ENCODE results near the gene DIRAS1.
A peak's percentile ranks its signal among the peaks of the same experiment; 100 is the strongest.
"Not testable (repeated sequence)": the region's sequence is repeated elsewhere in the genome, so short reads cannot be mapped to it uniquely, and the experiment has no call there.

The DIRAS1 gene

DNA sequence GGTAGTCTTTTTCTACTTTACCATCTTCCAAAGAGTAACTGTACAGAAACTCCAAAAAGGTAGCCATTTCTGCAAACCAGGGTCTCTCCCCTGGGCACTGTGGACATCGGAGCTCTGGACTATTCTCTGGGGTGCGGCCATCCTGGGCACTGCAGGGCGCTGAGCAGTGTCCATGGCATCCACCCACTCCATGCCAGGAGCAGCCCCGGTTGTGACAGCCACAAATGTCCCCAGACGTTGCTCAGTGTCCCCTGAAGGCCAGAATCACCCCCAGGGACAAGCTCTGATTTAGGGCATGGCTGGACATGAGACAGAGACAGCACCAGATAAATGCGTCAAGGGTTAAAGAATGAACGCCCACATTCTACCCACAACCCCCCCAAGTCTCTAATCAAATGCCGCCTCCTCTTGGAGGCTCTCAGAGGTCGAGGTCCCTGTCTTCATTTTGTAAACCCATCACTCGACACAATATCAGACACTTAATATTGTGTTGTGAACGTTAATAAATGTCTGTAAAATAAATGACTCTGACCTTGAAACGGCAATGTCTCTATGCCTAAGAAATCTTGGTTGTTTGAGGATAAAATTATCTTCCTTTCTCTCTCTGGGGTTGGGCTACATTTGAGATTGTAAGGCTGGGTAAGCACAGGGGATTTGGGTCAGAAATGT, 27.5 kb downstream of the DIRAS1 start:
- no peak for DNase-seq
- Mint-ChIP-seq H3K4me1 (peaks cover 6% of the 10 kb centered on the region), H3K27me3 (no peaks in the 10 kb centered on the region), H3K27ac (no peak overlapping the region), H3K9me3 (no peaks in the 10 kb centered on the region), H3K4me3 (no peak overlapping the region), H3K36me3 (ENCODE audit: low read depth) (no peaks in the 10 kb centered on the region)
- ATAC-seq: no peak

GRCh38 chr19:2691951-2692350, 29.2 kb downstream of the DIRAS1 start:
- DNase-seq (no peak), ATAC-seq (no peak)
- Mint-ChIP-seq H3K27me3 (no peaks in the 10 kb centered on the region), H3K27ac (no peak overlapping the region), H3K4me3 (no peak overlapping the region), H3K4me1 (peaks cover 4% of the 10 kb centered on the region), H3K36me3 (ENCODE audit: low read depth) (no peaks in the 10 kb centered on the region), H3K9me3 (no peaks in the 10 kb centered on the region)

- Mint-ChIP-seq H3K27me3 (no peaks in the 10 kb centered on the region), H3K27ac (no peak overlapping the region), H3K4me3 (no peak overlapping the region), H3K4me1 (peaks cover 2% of the 10 kb centered on the region), H3K9me3 (no peaks in the 10 kb centered on the region), H3K36me3 (ENCODE audit: low read depth) (no peaks in the 10 kb centered on the region)
- DNase-seq (no peak), ATAC-seq (no peak)
Observed at GRCh38 chr19:2690856-2691255, 30.3 kb downstream of the DIRAS1 start.

GRCh38 chr19:2686360-2686759, 34.8 kb downstream of the DIRAS1 start:
- Mint-ChIP-seq H3K4me1 (peaks cover 3% of the 10 kb centered on the region), H3K27me3 (no peaks in the 10 kb centered on the region), H3K9me3 (no peaks in the 10 kb centered on the region), H3K36me3 (ENCODE audit: low read depth) (no peaks in the 10 kb centered on the region), H3K27ac (no peak overlapping the region), H3K4me3 (no peak overlapping the region)
- DNase-seq (no peak), ATAC-seq (no peak)

GRCh38 chr19:2685204-2685704, 35.9 kb downstream of the DIRAS1 start:
- H3K27me3 Mint-ChIP-seq: no peaks in the 10 kb centered on the region
- DNase-seq (no peak), ATAC-seq (no peak)
- H3K36me3 Mint-ChIP-seq (ENCODE audit: low read depth): no peaks in the 10 kb centered on the region
- H3K9me3 Mint-ChIP-seq: no peaks in the 10 kb centered on the region
- peaks cover 7% of the 10 kb centered on the region for H3K4me1 Mint-ChIP-seq
- H3K27ac Mint-ChIP-seq: no peak overlapping the region
- no peak overlapping the region for H3K4me3 Mint-ChIP-seq

DNA sequence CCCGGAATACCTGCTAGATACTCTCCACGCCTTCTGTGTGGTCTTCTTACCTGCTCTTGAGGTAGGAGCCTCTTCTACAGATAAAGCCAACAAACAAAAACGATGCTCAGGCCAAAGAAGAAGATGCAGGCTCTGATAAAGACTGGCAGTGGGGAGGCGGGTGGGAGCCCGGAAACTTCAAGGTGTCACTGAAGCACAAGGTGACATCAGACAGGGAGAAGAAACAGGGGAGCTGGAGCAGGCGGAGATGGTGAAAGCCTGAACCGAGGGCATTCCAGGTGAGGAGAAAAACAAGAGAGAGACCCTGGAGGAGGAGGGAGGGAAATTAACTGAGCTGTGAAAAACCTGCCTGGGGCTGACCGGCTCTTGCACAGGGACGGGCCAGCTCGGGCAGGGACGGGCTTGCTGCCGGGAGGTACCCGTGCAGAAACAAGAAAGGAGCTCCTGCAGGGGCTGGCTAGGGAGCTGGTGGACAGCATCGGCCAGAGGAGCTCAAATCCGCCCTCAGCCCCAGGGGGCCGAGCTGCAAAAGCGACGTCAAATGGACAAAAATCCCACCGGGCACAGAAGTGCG, 37.7 kb downstream of the DIRAS1 start:
- Mint-ChIP-seq H3K4me3 (no peak overlapping the region), H3K9me3 (no peaks in the 10 kb centered on the region), H3K27me3 (no peaks in the 10 kb centered on the region), H3K4me1 (peaks cover 12% of the 10 kb centered on the region), H3K27ac (no peak overlapping the region), H3K36me3 (ENCODE audit: low read depth) (no peaks in the 10 kb centered on the region)
- ATAC-seq (no peak), DNase-seq (no peak)

- Mint-ChIP-seq H3K9me3 (no peaks in the 10 kb centered on the region), H3K27ac (no peak overlapping the region), H3K27me3 (peaks cover 2% of the 10 kb centered on the region), H3K36me3 (ENCODE audit: low read depth) (peaks cover 5% of the 10 kb centered on the region), H3K4me1 (peaks cover 18% of the 10 kb centered on the region), H3K4me3 (no peak overlapping the region)
- ATAC-seq: no peak
- DNase-seq: no peak
Observed at GRCh38 chr19:2680808-2681207, 40.4 kb downstream of the DIRAS1 start.

GRCh38 chr19:2679439-2679838, 41.7 kb downstream of the DIRAS1 start:
- ATAC-seq: no peak
- Mint-ChIP-seq H3K4me3 (no peak overlapping the region), H3K27ac (peak overlapping the region; percentile 25), H3K36me3 (ENCODE audit: low read depth) (peaks cover 5% of the 10 kb centered on the region), H3K27me3 (peaks cover 2% of the 10 kb centered on the region), H3K4me1 (peaks cover 18% of the 10 kb centered on the region), H3K9me3 (no peaks in the 10 kb centered on the region)
- DNase-seq: no peak

DNA sequence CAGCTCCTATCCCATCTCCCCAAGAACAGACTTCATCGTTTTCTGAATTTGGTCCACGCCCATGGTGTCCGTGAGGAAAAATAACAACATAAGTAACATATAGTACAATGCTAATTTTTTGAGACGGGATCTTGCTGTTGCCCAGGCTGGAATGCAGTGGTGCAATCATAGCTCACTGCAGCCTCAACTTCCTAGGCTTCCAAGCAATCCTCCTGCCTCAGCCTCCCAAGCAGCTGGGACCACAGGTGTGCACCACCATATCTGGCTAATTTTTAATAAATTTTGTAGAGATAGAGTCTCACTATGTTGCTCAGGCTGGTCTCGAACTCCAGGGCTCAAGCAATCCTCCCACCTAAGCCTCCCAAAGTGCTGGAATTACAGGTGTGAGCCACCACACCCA, 42.2 kb downstream of the DIRAS1 start:
- not testable (repeated sequence) for H3K27me3 Mint-ChIP-seq; DNase-seq; H3K4me3 Mint-ChIP-seq; H3K9me3 Mint-ChIP-seq; H3K36me3 Mint-ChIP-seq (ENCODE audit: low read depth); ATAC-seq
- Mint-ChIP-seq H3K27ac (peak overlapping the region; percentile 39), H3K4me1 (peaks cover 18% of the 10 kb centered on the region)

- ATAC-seq (peak; percentile 13), DNase-seq (no peak)
- peaks cover 2% of the 10 kb centered on the region for H3K27me3 Mint-ChIP-seq
- peak overlapping the region; percentile 67 for H3K27ac Mint-ChIP-seq
- H3K36me3 Mint-ChIP-seq (ENCODE audit: low read depth): peaks cover 5% of the 10 kb centered on the region
- no peaks in the 10 kb centered on the region for H3K9me3 Mint-ChIP-seq
- peak overlapping the region; percentile 57 for H3K4me3 Mint-ChIP-seq
- peaks cover 18% of the 10 kb centered on the region for H3K4me1 Mint-ChIP-seq
Observed at GRCh38 chr19:2678044-2678671, 43.0 kb downstream of the DIRAS1 start.

DNA sequence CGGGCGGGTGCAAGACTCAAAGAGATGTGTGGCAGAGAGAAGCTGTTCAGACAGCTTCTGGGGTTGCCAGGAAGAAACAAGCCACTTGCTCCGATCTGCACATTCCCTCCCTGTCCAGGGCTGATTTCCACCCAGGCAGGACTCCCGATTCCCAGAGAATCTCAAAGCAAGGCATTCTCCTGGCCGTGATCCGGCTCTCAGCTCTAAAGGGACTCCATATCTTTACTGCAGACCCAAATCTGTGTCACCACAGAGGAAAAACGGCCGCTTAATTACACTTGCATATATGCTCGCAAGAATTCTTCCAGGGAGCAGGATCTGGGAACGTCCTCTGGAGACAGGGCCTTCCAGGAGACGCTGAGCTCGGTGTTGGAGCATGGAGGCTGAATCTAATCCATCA, 44.3 kb downstream of the DIRAS1 start:
- no peaks in the 10 kb centered on the region for H3K9me3 Mint-ChIP-seq
- ATAC-seq: no peak

DNA sequence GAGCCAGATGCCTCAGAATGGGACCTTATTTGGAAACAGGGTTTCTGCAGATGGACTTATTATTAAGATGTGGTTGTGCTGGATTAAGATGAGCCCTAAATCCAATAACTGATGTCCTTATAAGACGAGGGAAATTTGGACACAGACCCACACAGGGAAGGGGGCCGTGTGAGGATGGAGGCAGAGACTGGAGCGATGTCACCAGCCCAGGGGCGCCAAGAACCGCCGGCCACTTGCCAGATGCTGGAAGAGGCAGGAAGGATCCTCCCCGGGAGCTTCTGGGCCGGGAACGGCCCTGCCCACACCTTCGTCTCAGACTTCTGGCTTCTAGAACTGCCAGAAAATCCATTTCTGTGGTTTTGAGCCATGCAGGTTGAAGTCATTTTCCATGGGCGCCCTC, 45.3 kb downstream of the DIRAS1 start:
- Mint-ChIP-seq H3K27ac (no peak overlapping the region), H3K9me3 (no peaks in the 10 kb centered on the region), H3K27me3 (peaks cover 2% of the 10 kb centered on the region), H3K4me3 (no peak overlapping the region), H3K36me3 (ENCODE audit: low read depth) (peaks cover 5% of the 10 kb centered on the region), H3K4me1 (peaks cover 13% of the 10 kb centered on the region)
- ATAC-seq (no peak), DNase-seq (no peak)

More for the DNA sequence above, 44.3 kb downstream of the DIRAS1 start:
- no peak for DNase-seq
- peaks cover 18% of the 10 kb centered on the region for H3K4me1 Mint-ChIP-seq
- peaks cover 2% of the 10 kb centered on the region for H3K27me3 Mint-ChIP-seq
- no peak overlapping the region for H3K27ac Mint-ChIP-seq
- peaks cover 5% of the 10 kb centered on the region for H3K36me3 Mint-ChIP-seq (ENCODE audit: low read depth)
- H3K4me3 Mint-ChIP-seq: no peak overlapping the region

DNA sequence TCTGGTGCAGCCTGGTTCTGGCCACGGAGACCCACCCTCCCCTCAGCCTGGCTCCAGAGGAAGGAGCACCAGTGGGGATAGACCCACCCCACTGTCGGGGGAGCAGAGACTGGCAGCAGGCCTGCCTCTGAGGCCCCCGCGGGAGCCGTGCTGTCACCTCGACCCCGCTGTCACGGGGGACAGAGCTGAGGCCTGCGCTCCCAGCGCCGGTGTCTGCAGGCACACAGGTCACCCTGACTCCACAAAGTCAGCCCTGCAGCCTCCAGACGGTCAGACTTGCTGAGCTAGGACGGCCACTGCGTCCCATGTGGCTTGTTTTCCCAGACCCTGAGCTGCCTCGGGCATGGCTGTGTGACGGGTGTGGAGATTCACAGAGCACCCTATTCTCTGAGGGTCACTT, 51.0 kb downstream of the DIRAS1 start:
- Mint-ChIP-seq H3K4me1 (no peaks in the 10 kb centered on the region), H3K9me3 (no peaks in the 10 kb centered on the region), H3K36me3 (ENCODE audit: low read depth) (no peaks in the 10 kb centered on the region), H3K27me3 (no peaks in the 10 kb centered on the region), H3K27ac (no peak overlapping the region), H3K4me3 (no peak overlapping the region)
- no peak for ATAC-seq
- no peak for DNase-seq

DNA sequence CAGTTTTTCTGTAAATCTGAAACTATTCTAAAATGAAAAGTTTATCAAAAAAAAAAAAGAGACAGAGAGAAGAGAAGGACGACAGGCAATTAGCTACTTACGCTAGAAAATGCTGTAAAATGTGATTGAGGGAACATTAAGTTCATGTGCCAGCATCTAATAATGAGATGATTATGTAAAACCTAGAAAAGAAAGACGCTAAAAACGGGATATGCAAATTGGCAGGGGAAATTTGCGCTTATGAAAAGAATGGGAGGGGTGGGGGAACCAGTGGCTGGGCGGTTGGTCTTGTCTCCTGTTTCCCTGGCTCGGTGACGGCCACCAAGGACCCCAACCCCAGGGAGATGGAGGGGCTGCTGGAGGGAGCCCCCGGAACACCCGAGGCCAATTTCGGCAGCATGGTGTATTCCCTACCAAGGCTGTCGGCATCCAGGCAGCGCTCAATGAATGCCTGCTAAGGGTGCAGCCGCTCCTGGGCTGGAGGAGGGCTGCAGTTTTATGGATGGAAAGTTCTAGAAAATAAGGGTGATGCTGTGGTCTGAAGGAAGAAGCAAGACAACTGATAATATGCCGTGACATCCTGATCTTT, 52.9 kb downstream of the DIRAS1 start:
- Mint-ChIP-seq H3K27me3 (no peaks in the 10 kb centered on the region), H3K9me3 (no peaks in the 10 kb centered on the region), H3K4me3 (no peak overlapping the region), H3K4me1 (peaks cover 2% of the 10 kb centered on the region), H3K36me3 (ENCODE audit: low read depth) (no peaks in the 10 kb centered on the region), H3K27ac (no peak overlapping the region)
- DNase-seq: no peak
- ATAC-seq: no peak

GRCh38 chr19:2667349-2667748, 53.8 kb downstream of the DIRAS1 start:
- ATAC-seq; DNase-seq; H3K4me1 Mint-ChIP-seq; H3K4me3 Mint-ChIP-seq; H3K36me3 Mint-ChIP-seq (ENCODE audit: low read depth); H3K27ac Mint-ChIP-seq; H3K9me3 Mint-ChIP-seq; H3K27me3 Mint-ChIP-seq: not testable (repeated sequence)
